Cardiac muscle cell (in vitro differentiated cells and primary cell): ENCODE measurements around the gene REEP1. TPM values are rescaled to one million over a fixed set of nuclear protein-coding genes. Genes with fewer than 3 reads are reported as not detected.

Source experiments
- DNase-seq, 2 donors: peaks; one replicate each; pipeline versions ENCODE4 v3.0.0 to v3.0.0-alpha.2; 2010 to 2017; ENCODE audit warnings: low read depth in 1 of 2, low spot score in 1 of 2
- H3K27ac ChIP-seq: fragments of 200-600 bp; sonication (generic); 2 replicates; pipeline ENCODE4 v1.5.1; 2016
- H3K27me3 ChIP-seq: fragments of 200-600 bp; sonication (generic); 2 replicates; pipeline ENCODE4 v1.6.0; 2016; ENCODE audit warnings: control low read depth
- H3K36me3 ChIP-seq: fragments of 200-600 bp; sonication (generic); 2 replicates; pipeline ENCODE4 v1.5.1; 2016; ENCODE audit warnings: control low read depth
- H3K4me1 ChIP-seq: fragments of 200-600 bp; sonication (generic); 2 replicates; pipeline ENCODE4 v1.8.1; 2017; ENCODE audit warnings: low read depth, mild to moderate bottlenecking, mixed run types
- H3K4me3 ChIP-seq: fragments of 200-600 bp; sonication (generic); 2 replicates; pipeline ENCODE4 v1.5.1; 2016; ENCODE audit warnings: mild to moderate bottlenecking
- H3K9me3 ChIP-seq: fragments of 200-600 bp; sonication (generic); 2 replicates; pipeline ENCODE4 v1.5.1; 2017; ENCODE audit warnings: low read depth, mild to moderate bottlenecking, control low read depth
- CTCF ChIP-seq: IDR thresholded peaks from 2 replicates; pipeline ENCODE4 v1.5.1; 2012; ENCODE audit warnings: low read depth, mild to moderate bottlenecking, low read length
- polyA plus RNA-seq: library from polyadenylated mRNA; unstranded; fragments of >200 nt; fragmentation: Nextera tagmentation; extraction: Ambion mirVana; gene quantifications from 2 replicates; pipeline ENCODE4 v1.2.1, GENCODE V29; 2016
- total RNA-seq: library from RNA; depleted of rRNA; stranded (reverse); fragments of >200 nt; gene quantifications from 2 replicates; pipeline ENCODE4 v1.2.3, GENCODE V29; 2016

REEP1 gene
- total and polyA plus RNA-seq, 2 experiments from 2014 or later = 14.6 to 19.3 TPM

DNA sequence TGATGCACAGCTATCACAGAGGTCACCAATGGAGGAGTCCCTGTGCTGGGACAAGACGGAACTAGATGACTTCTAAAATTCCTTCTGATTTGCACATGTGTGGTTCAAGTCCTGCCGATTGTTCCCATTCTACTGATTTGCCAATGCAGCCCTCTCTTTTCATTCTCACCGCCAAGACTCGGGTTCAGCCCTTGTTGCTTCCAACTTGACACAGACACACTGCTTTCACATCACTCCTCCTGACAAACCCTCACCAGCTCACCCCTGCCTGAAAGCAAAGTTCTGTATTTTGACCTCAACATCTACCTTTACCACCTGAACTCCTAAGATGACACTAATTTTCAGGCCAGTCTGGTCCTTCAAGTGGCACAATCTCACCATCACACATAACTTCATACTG is 25.5 kb downstream of the REEP1 start:
- Histone ChIP-seq H3K4me3 (no peak overlapping the region), H3K9me3 (no peaks in the 10 kb centered on the region), H3K27me3 (no peaks in the 10 kb centered on the region), H3K36me3 (no peaks in the 10 kb centered on the region), H3K4me1 (peaks cover 20% of the 10 kb centered on the region), H3K27ac (no peak overlapping the region)
- no peak for DNase-seq
- no peak for TF ChIP-seq CTCF

GRCh38 chr2:86309966-86310365 is 27.5 kb downstream of the REEP1 start:
- Histone ChIP-seq H3K9me3 (no peaks in the 10 kb centered on the region), H3K36me3 (no peaks in the 10 kb centered on the region), H3K27me3 (no peaks in the 10 kb centered on the region), H3K4me1 (peaks cover 20% of the 10 kb centered on the region), H3K4me3 (no peak overlapping the region), H3K27ac (peak overlapping the region; percentile 77)
- TF ChIP-seq CTCF = no peak
- DNase-seq = no peak

DNA sequence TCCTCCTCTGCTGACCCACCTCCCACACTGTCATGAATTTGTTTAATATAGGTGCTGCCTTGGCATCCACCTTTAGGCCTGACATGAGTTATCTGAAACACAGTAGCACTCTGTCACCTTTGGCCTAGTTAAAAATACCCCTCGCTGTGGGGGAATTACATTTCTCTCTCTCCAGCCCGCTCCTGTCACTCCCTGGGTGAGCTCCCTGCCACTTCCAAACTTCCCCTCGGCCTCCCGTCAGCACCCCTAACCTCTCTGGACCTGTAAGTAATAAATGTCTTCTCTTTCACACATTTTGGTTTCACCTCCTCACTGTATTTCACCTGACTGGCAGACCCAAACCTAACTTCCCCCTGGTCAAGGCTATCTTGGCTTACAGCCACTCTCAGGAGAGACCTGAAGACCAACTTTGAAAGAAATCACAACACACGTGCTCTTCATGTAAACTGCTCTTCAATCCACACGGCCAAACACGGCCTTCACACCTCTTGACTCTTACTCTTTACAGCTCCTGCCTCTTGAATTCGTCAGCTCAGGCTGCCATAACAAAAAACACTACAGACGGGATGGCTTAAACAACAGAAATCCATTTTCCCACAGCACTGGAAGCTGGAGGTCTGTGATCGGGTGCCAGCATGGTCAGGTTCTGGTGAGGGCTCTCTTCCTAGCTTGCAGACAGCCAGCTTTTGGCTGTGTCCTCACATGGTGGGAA is 28.3 kb downstream of the REEP1 start:
- peak in 1 of 2 donors; percentile 61 for DNase-seq
- H3K27me3 ChIP-seq = no peaks in the 10 kb centered on the region
- no peak for TF ChIP-seq CTCF
- H3K4me1 ChIP-seq = peaks cover 20% of the 10 kb centered on the region
- H3K4me3 ChIP-seq = no peak overlapping the region
- H3K9me3 ChIP-seq = no peaks in the 10 kb centered on the region
- H3K27ac ChIP-seq = peak overlapping the region; percentile 77
- no peaks in the 10 kb centered on the region for H3K36me3 ChIP-seq

DNA sequence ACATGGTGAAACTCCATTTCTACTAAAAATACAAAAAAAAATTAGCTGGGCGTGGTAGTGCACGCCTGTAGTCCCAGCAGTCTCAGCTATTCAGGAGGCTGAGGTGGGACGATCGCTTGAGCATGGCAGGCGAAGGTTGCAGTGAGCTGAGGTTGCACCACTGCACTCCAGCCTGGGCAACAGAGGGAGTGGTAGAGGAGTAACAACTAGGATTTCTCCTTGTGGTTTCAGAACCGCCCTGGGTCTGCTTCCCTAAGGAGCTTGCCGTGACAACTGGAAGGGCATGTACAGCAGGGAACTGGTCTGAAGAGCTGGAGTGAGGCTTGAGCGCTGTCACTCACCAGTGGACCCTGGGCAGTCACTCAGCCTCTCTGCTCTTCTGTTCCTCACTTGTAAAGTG is 29.1 kb downstream of the REEP1 start:
- TF ChIP-seq CTCF = no peak
- Histone ChIP-seq H3K9me3 (no peaks in the 10 kb centered on the region), H3K27me3 (no peaks in the 10 kb centered on the region), H3K4me3 (no peak overlapping the region), H3K27ac (peak overlapping the region; percentile 77), H3K4me1 (peaks cover 20% of the 10 kb centered on the region), H3K36me3 (no peaks in the 10 kb centered on the region)
- no peak for DNase-seq

- Histone ChIP-seq H3K9me3 (no peaks in the 10 kb centered on the region), H3K27ac (no peak overlapping the region), H3K4me1 (peaks cover 20% of the 10 kb centered on the region), H3K4me3 (no peak overlapping the region), H3K36me3 (no peaks in the 10 kb centered on the region), H3K27me3 (no peaks in the 10 kb centered on the region)
- DNase-seq = no peak
- TF ChIP-seq CTCF = no peak
Measured at GRCh38 chr2:86307431-86307830, 30.0 kb downstream of the REEP1 start.
